ENCODE measurements around the gene MYMX.
"Not testable (repeated sequence)": the region's sequence is repeated elsewhere in the genome, so short reads cannot be mapped to it uniquely, and the experiment has no call there.

Gene MYMX

GRCh38 chr6:44183783-44184182 is 32.9 kb upstream of the MYMX start:
- Histone ChIP-seq H3K9ac (ENCODE audit: low read depth, low read length) (no peak overlapping the region), H4K20me1 (ENCODE audit: insufficient read depth, low read length) (no peaks in the 10 kb centered on the region), H3K4me1 (ENCODE audit: insufficient read depth, low read length) (no peaks in the 10 kb centered on the region), H3K27me3 (ENCODE audit: insufficient read depth, low read length, poor library complexity) (no peaks in the 10 kb centered on the region), H3K27ac (ENCODE audit: low read length) (no peak overlapping the region), H2AFZ (ENCODE audit: low read depth, low read length) (no peak overlapping the region), H3K4me3 (ENCODE audit: low read depth in 1 of 2, low read length in 2 of 2) (no peak overlapping the region), H3K4me2 (ENCODE audit: insufficient read depth, low read length) (no peak overlapping the region), H3K79me2 (ENCODE audit: insufficient read depth, low read length) (no peaks in the 10 kb centered on the region), H3K36me3 (ENCODE audit: insufficient read depth, low read length) (no peaks in the 10 kb centered on the region), H3K9me3 (ENCODE audit: insufficient read depth, low read length, severe bottlenecking) (no peaks in the 10 kb centered on the region)
- no peak for DNase-seq
- ATAC-seq (ENCODE audit: insufficient read depth, low read depth), result no peak
- TF ChIP-seq CTCF (IDR thresholded peaks at IDR 0.05; ENCODE audit: borderline replicate concordance, extremely low read depth, low read length, poor library complexity, severe bottlenecking) (no peak), EZH2 (IDR thresholded peaks at IDR 0.05; ENCODE audit: borderline replicate concordance, low read depth, low read length, severe bottlenecking) (no peak)

- not testable (repeated sequence) for H3K9me3 ChIP-seq (ENCODE audit: insufficient read depth, low read length, severe bottlenecking); H3K79me2 ChIP-seq (ENCODE audit: insufficient read depth, low read length); H4K20me1 ChIP-seq (ENCODE audit: insufficient read depth, low read length); ATAC-seq (ENCODE audit: insufficient read depth, low read depth); H3K27ac ChIP-seq (ENCODE audit: low read length); H3K36me3 ChIP-seq (ENCODE audit: insufficient read depth, low read length); H3K9ac ChIP-seq (ENCODE audit: low read depth, low read length); H3K27me3 ChIP-seq (ENCODE audit: insufficient read depth, low read length, poor library complexity); H3K4me3 ChIP-seq (ENCODE audit: low read depth in 1 of 2, low read length in 2 of 2); H2AFZ ChIP-seq (ENCODE audit: low read depth, low read length); DNase-seq; H3K4me1 ChIP-seq (ENCODE audit: insufficient read depth, low read length); H3K4me2 ChIP-seq (ENCODE audit: insufficient read depth, low read length)
Observed at GRCh38 chr6:44185356-44185755, 31.4 kb upstream of the MYMX start.

- ATAC-seq (ENCODE audit: insufficient read depth, low read depth) (no peak), DNase-seq (no peak)
- Histone ChIP-seq H3K9me3 (ENCODE audit: insufficient read depth, low read length, severe bottlenecking) (no peaks in the 10 kb centered on the region), H3K9ac (ENCODE audit: low read depth, low read length) (no peak overlapping the region), H3K4me2 (ENCODE audit: insufficient read depth, low read length) (no peak overlapping the region), H3K27ac (ENCODE audit: low read length) (no peak overlapping the region), H2AFZ (ENCODE audit: low read depth, low read length) (no peak overlapping the region), H3K4me3 (ENCODE audit: low read depth in 1 of 2, low read length in 2 of 2) (no peak overlapping the region), H3K79me2 (ENCODE audit: insufficient read depth, low read length) (no peaks in the 10 kb centered on the region), H3K4me1 (ENCODE audit: insufficient read depth, low read length) (no peaks in the 10 kb centered on the region), H3K27me3 (ENCODE audit: insufficient read depth, low read length, poor library complexity) (no peaks in the 10 kb centered on the region), H4K20me1 (ENCODE audit: insufficient read depth, low read length) (no peaks in the 10 kb centered on the region), H3K36me3 (ENCODE audit: insufficient read depth, low read length) (no peaks in the 10 kb centered on the region)
- TF ChIP-seq EZH2 (IDR thresholded peaks at IDR 0.05; ENCODE audit: borderline replicate concordance, low read depth, low read length, severe bottlenecking) (no peak), CTCF (IDR thresholded peaks at IDR 0.05; ENCODE audit: borderline replicate concordance, extremely low read depth, low read length, poor library complexity, severe bottlenecking) (no peak)
Observed at GRCh38 chr6:44185953-44186634, 30.6 kb upstream of the MYMX start.

- Histone ChIP-seq H3K36me3 (ENCODE audit: insufficient read depth, low read length) (no peaks in the 10 kb centered on the region), H3K9ac (ENCODE audit: low read depth, low read length) (no peak overlapping the region), H2AFZ (ENCODE audit: low read depth, low read length) (no peak overlapping the region), H3K4me1 (ENCODE audit: insufficient read depth, low read length) (no peaks in the 10 kb centered on the region), H3K27ac (ENCODE audit: low read length) (no peak overlapping the region), H3K4me2 (ENCODE audit: insufficient read depth, low read length) (no peak overlapping the region), H3K27me3 (ENCODE audit: insufficient read depth, low read length, poor library complexity) (no peaks in the 10 kb centered on the region), H3K4me3 (ENCODE audit: low read depth in 1 of 2, low read length in 2 of 2) (no peak overlapping the region), H3K79me2 (ENCODE audit: insufficient read depth, low read length) (no peaks in the 10 kb centered on the region), H3K9me3 (ENCODE audit: insufficient read depth, low read length, severe bottlenecking) (no peaks in the 10 kb centered on the region), H4K20me1 (ENCODE audit: insufficient read depth, low read length) (no peaks in the 10 kb centered on the region)
- ATAC-seq (ENCODE audit: insufficient read depth, low read depth) (no peak), DNase-seq (no peak)
- TF ChIP-seq EZH2 (IDR thresholded peaks at IDR 0.05; ENCODE audit: borderline replicate concordance, low read depth, low read length, severe bottlenecking) (no peak), CTCF (IDR thresholded peaks at IDR 0.05; ENCODE audit: borderline replicate concordance, extremely low read depth, low read length, poor library complexity, severe bottlenecking) (no peak)
Observed at GRCh38 chr6:44186635-44187025, 30.1 kb upstream of the MYMX start.

Measured in DND-41 (cell line).